H9 (cell line): ENCODE measurements around the gene ARHGAP30. TPM values are rescaled to one million over a fixed set of nuclear protein-coding genes. Genes with fewer than 3 reads are reported as not detected.

ENCODE experiments used
- DNase-seq: peaks from one replicate; pipeline ENCODE4 v3.0.0-alpha.2; 2017
- H2AFZ ChIP-seq: one replicate; pipeline ENCODE4 v1.6.1; 2013; ENCODE audit warnings: mild to moderate bottlenecking, low read length, control low read depth, moderate library complexity
- H2AK5ac ChIP-seq: 2 replicates; pipeline ENCODE4 v1.6.1; 2013; ENCODE audit warnings: low read length, control low read depth, mixed read lengths; ENCODE audit not compliant: insufficient read length
- H2BK120ac ChIP-seq: one replicate; pipeline ENCODE4 v1.6.1; 2013; ENCODE audit warnings: low read depth, mild to moderate bottlenecking, low read length, control low read depth, inconsistent platforms; ENCODE audit not compliant: poor library complexity, severe bottlenecking
- H2BK12ac ChIP-seq: 2 replicates; pipeline ENCODE4 v1.6.1; 2013; ENCODE audit warnings: low read length, control low read depth, mixed read lengths, low read depth; ENCODE audit not compliant: insufficient read length
- H2BK15ac ChIP-seq: 2 replicates; pipeline ENCODE4 v1.6.1; 2013; ENCODE audit warnings: low read depth, low read length, control low read depth
- H2BK20ac ChIP-seq: one replicate; pipeline ENCODE4 v1.6.1; 2013; ENCODE audit warnings: low read depth, mild to moderate bottlenecking, low read length, control low read depth, inconsistent platforms; ENCODE audit not compliant: poor library complexity, severe bottlenecking
- H2BK5ac ChIP-seq: 2 replicates; pipeline ENCODE4 v1.6.1; 2013; ENCODE audit warnings: low read length, control low read depth, mixed read lengths; ENCODE audit not compliant: insufficient read length
- H3K14ac ChIP-seq: 2 replicates; pipeline ENCODE4 v1.6.1; 2013; ENCODE audit warnings: low read length, control low read depth; ENCODE audit not compliant: insufficient read depth
- H3K18ac ChIP-seq: 2 replicates; pipeline ENCODE4 v1.6.1; 2013; ENCODE audit warnings: low read depth, mild to moderate bottlenecking, mixed read lengths, low read length, control low read depth; ENCODE audit not compliant: insufficient read length
- H3K23ac ChIP-seq: 2 replicates; pipeline ENCODE4 v1.6.1; 2013; ENCODE audit warnings: low read length, control low read depth, mixed read lengths, low read depth; ENCODE audit not compliant: insufficient read length
- H3K23me2 ChIP-seq: 2 replicates; pipeline ENCODE4 v1.6.1; 2013; ENCODE audit warnings: low read depth, mild to moderate bottlenecking, mixed read lengths, low read length, control low read depth; ENCODE audit not compliant: insufficient read length, poor library complexity, severe bottlenecking
- H3K27ac ChIP-seq: 2 replicates; pipeline ENCODE4 v1.5.1; 2013; ENCODE audit warnings: low read length, control low read depth, mixed read lengths, low read depth; ENCODE audit not compliant: insufficient read length
- H3K27me3 ChIP-seq: 2 replicates; pipeline ENCODE4 v1.6.1; 2013; ENCODE audit warnings: low read length, control low read depth, inconsistent platforms; ENCODE audit not compliant: insufficient read depth
- H3K4ac ChIP-seq: 2 replicates; pipeline ENCODE4 v1.6.1; 2013; ENCODE audit warnings: low read depth, mild to moderate bottlenecking, control low read depth, inconsistent platforms, low read length, moderate library complexity
- H3K4me1 ChIP-seq: 2 replicates; pipeline ENCODE4 v1.6.1; 2013; ENCODE audit warnings: low read length, control low read depth, inconsistent platforms; ENCODE audit not compliant: insufficient read depth
- H3K4me2 ChIP-seq: 2 replicates; pipeline ENCODE4 v1.6.1; 2013; ENCODE audit warnings: low read length, control low read depth, mixed read lengths; ENCODE audit not compliant: insufficient read length, insufficient read depth
- H3K56ac ChIP-seq: 2 replicates; pipeline ENCODE4 v1.6.1; 2013; ENCODE audit warnings: low read depth, mild to moderate bottlenecking, mixed read lengths, low read length, control low read depth; ENCODE audit not compliant: insufficient read length
- H3K79me1 ChIP-seq: 2 replicates; pipeline ENCODE4 v1.6.1; 2013; ENCODE audit warnings: low read depth, mild to moderate bottlenecking, moderate library complexity, low read length, control low read depth, inconsistent platforms; ENCODE audit not compliant: insufficient read depth, poor library complexity, severe bottlenecking
- H3K79me2 ChIP-seq: 2 replicates; pipeline ENCODE4 v1.6.1; 2013; ENCODE audit warnings: low read length, control low read depth, inconsistent platforms; ENCODE audit not compliant: insufficient read depth
- H3K9ac ChIP-seq: 2 replicates; pipeline ENCODE4 v1.6.1; 2013; ENCODE audit warnings: low read length, control low read depth, mixed read lengths; ENCODE audit not compliant: insufficient read length; ENCODE audit errors: extremely low read depth
- H3K9me3 ChIP-seq: one replicate; pipeline ENCODE4 v1.6.1; 2013; ENCODE audit warnings: low read depth, low read length, inconsistent platforms; ENCODE audit not compliant: control insufficient read depth
- H3T11ph ChIP-seq: one replicate; pipeline ENCODE4 v1.6.1; 2013; ENCODE audit warnings: mild to moderate bottlenecking, low read length, control low read depth, inconsistent platforms
- H4K20me1 ChIP-seq: one replicate; pipeline ENCODE4 v1.6.1; 2013; ENCODE audit not compliant: control insufficient read depth, insufficient read length, insufficient read depth
- H4K5ac ChIP-seq: 2 replicates; pipeline ENCODE4 v1.6.1; 2013; ENCODE audit warnings: low read depth, mild to moderate bottlenecking, mixed read lengths, low read length, control low read depth; ENCODE audit not compliant: insufficient read length
- H4K8ac ChIP-seq: replicated peaks from 2 replicates; pipeline ENCODE4 v1.6.1; 2013; ENCODE audit warnings: low read length, control low read depth, mixed read lengths, low read depth; ENCODE audit not compliant: insufficient read length
- H4K91ac ChIP-seq: 2 replicates; pipeline ENCODE4 v1.6.1; 2013; ENCODE audit warnings: low read depth, mild to moderate bottlenecking, moderate library complexity, mixed read lengths, low read length, control low read depth; ENCODE audit not compliant: insufficient read length
- H3K27ac Mint-ChIP-seq, 3 experiments: 2 replicates in 2 of 3; 3 replicates in 1 of 3; pipeline ENCODE4 v1.8.0; 2020 to 2021; ENCODE audit warnings: mixed read lengths in 3 of 3, mild to moderate bottlenecking in 1 of 3, moderate library complexity in 1 of 3
- H3K27me3 Mint-ChIP-seq: 2 replicates; pipeline ENCODE4 v1.8.0; 2021; ENCODE audit warnings: low read depth, mild to moderate bottlenecking, moderate library complexity, mixed read lengths
- H3K36me3 Mint-ChIP-seq, 3 experiments: 2 replicates in 2 of 3; 3 replicates in 1 of 3; pipeline ENCODE4 v1.8.0; 2020 to 2021; ENCODE audit warnings: low read depth in 3 of 3, mixed read lengths in 3 of 3; ENCODE audit not compliant: insufficient read depth in 1 of 3
- H3K4me1 Mint-ChIP-seq, 2 experiments: 2 replicates each; pipeline ENCODE4 v1.8.0; 2020; ENCODE audit warnings: mixed read lengths in 2 of 2
- H3K4me3 Mint-ChIP-seq, 2 experiments: 2 replicates in 1 of 2; 3 replicates in 1 of 2; pipeline ENCODE4 v1.8.0; 2020 to 2021; ENCODE audit warnings: mild to moderate bottlenecking in 2 of 2, mixed read lengths in 2 of 2, moderate library complexity in 1 of 2
- H3K9me3 Mint-ChIP-seq, 2 experiments: 2 replicates in 1 of 2; 3 replicates in 1 of 2; pipeline ENCODE4 v1.8.0; 2020; ENCODE audit warnings: mild to moderate bottlenecking in 2 of 2, mixed read lengths in 2 of 2, moderate library complexity in 1 of 2
- CTCF ChIP-seq: fragments of 200-600 bp; sonication (generic); conservative IDR thresholded peaks from 3 replicates; pipeline ENCODE4 v1.8.0; 2021; ENCODE audit warnings: antibody characterized with exemption, mild to moderate bottlenecking
- WGBS: extraction: QIAGEN DNeasy Blood & Tissue Kit; methylation state at CpG from one replicate; pipeline ENCODE4 v1.1.7; 2013; ENCODE audit warnings: missing lambda C conversion rate, low lambda C conversion rate, mixed read lengths; ENCODE audit not compliant: insufficient read length; ENCODE audit errors: extremely low coverage; 5-methylcytosine and 5-hydroxymethylcytosine counted together
- total RNA-seq: library from RNA; stranded (reverse); gene quantifications from 2 replicates; pipeline ENCODE4 v1.2.1, GENCODE V29; 2021

ARHGAP30 gene
- total RNA-seq, 1 experiment from 2014 or later = 0.13 TPM

- H3K4me2 ChIP-seq = peak overlapping the region; percentile 87
- no peak overlapping the region for H2AFZ ChIP-seq
- Mint-ChIP-seq H3K36me3 (peaks cover 7 to 28% (median 23%) of the 10 kb centered on the region in 3 experiments), H3K27me3 (peaks cover 10% of the 10 kb centered on the region), H3K27ac (no peak overlapping the region), H3K4me3 (peak overlapping the region; percentile 78 to 86), H3K9me3 (no peaks in the 10 kb centered on the region; a peak in 1 of 5 replicates), H3K4me1 (peaks cover 8 to 9% of the 10 kb centered on the region in 2 experiments)
- H3K18ac ChIP-seq = no peak overlapping the region
- no peak overlapping the region for H2BK20ac ChIP-seq
- no peak overlapping the region for H4K91ac ChIP-seq
- H3K4me1 ChIP-seq = no peaks in the 10 kb centered on the region
- H2BK15ac ChIP-seq = no peak overlapping the region
- no peak for TF ChIP-seq CTCF
- no peaks in the 10 kb centered on the region for H3K79me2 ChIP-seq
- H3K79me1 ChIP-seq = no peaks in the 10 kb centered on the region
- no peaks in the 10 kb centered on the region for H3K9me3 ChIP-seq
- no peak overlapping the region for H2BK120ac ChIP-seq
- no peak overlapping the region for H2BK12ac ChIP-seq
- no peaks in the 10 kb centered on the region for H3K27me3 ChIP-seq
- DNase-seq = no peak
- peaks cover 10% of the 10 kb centered on the region for H3K23me2 ChIP-seq
- no peak overlapping the region for H3K23ac ChIP-seq
- H3K4ac ChIP-seq = no peak overlapping the region
- H4K5ac ChIP-seq = no peak overlapping the region
- H2AK5ac ChIP-seq = no peak overlapping the region
- H4K20me1 ChIP-seq = no peaks in the 10 kb centered on the region
- WGBS = no CpG with 5 or more reads among the region's 9 CpGs
- no peak overlapping the region for H3K14ac ChIP-seq
- H3T11ph ChIP-seq = no peak overlapping the region
- no peak overlapping the region for H4K8ac ChIP-seq
- no peak overlapping the region for H3K56ac ChIP-seq
- no peak overlapping the region for H2BK5ac ChIP-seq
- no peak overlapping the region for H3K27ac ChIP-seq
- H3K9ac ChIP-seq = no peak overlapping the region
Measured at GRCh38 chr1:161099090-161099802, 29.6 kb upstream of the ARHGAP30 start.
